Muscle of leg (tissue), 11 donors: ENCODE results near the gene SCNN1B. TPM values are rescaled to one million over a fixed set of nuclear protein-coding genes. Genes with fewer than 3 reads are reported as not detected.

ENCODE experiments used
- DNase-seq: peaks from one replicate; pipeline ENCODE4 v3.0.0; 2013
- H3K27ac ChIP-seq: one replicate; pipeline ENCODE4 v1.5.1; 2013; ENCODE audit warnings: mild to moderate bottlenecking, low read length, control low read depth
- H3K27me3 ChIP-seq: one replicate; pipeline ENCODE4 v1.6.1; 2013; ENCODE audit warnings: low read length; ENCODE audit not compliant: control insufficient read depth, insufficient read depth
- H3K36me3 ChIP-seq: one replicate; pipeline ENCODE4 v1.6.1; 2013; ENCODE audit warnings: low read length; ENCODE audit not compliant: control insufficient read depth, insufficient read depth
- H3K4me1 ChIP-seq: one replicate; pipeline ENCODE4 v1.6.1; 2013; ENCODE audit warnings: low read length; ENCODE audit not compliant: control insufficient read depth, insufficient read depth
- H3K4me3 ChIP-seq: one replicate; pipeline ENCODE4 v1.5.1; 2013; ENCODE audit warnings: low read length, control low read depth
- H3K9me3 ChIP-seq: replicated peaks from 2 replicates; pipeline ENCODE4 v1.6.1; 2013; ENCODE audit warnings: low read depth, low read length; ENCODE audit not compliant: control insufficient read depth
- WGBS: methylation state at CpG from one replicate; pipeline ENCODE4 v1.1.5; 2013; ENCODE audit warnings: missing lambda C conversion rate; ENCODE audit not compliant: insufficient coverage; 5-methylcytosine and 5-hydroxymethylcytosine counted together
- polyA plus RNA-seq, 8 donors: library from polyadenylated mRNA; unstranded; fragments of 120-200 nt; gene quantifications; one replicate each; pipeline versions ENCODE4 v1.2.1 to v1.2.3, GENCODE V29; 2013; ENCODE audit warnings: inconsistent platforms in 1 of 8, low replicate concordance in 1 of 8; ENCODE audit not compliant: insufficient read length in 8 of 8, insufficient read depth in 1 of 8
- total RNA-seq: library from RNA; stranded (reverse); fragments of 120-200 nt; gene quantifications from one replicate; pipeline ENCODE4 v1.2.4, GENCODE V29; 2013

Gene SCNN1B
- total and polyA plus RNA-seq, 9 donors: 0.04 to 0.68 (median 0.16) TPM; not detected in 3

DNA sequence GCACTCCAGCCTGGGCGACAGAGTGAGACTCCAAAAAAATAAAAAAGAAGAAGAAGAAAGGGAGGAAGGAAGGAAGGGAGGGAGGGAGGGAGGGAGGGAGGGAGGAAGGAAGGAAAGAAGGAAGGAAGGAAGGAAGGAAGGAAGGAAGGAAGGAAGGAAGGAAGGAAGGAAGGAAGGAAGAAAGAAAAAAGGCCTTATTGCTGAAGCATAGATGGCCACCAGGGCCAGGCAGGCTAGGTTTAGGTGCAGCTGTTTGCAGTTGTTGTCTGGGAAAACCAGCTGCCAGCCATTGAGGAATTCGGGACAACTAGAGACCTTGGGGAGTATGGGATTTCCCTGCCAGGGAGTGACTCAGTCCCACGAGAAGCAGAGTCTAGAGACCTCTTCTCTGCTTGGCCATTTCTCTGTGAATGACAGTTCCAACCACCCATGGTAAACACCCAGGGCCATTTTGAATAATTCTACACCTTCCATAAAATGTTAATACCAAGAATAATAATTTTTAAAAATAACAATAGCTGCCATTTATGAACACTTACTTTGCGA is 31.0 kb downstream of the SCNN1B start:
- H3K9me3 ChIP-seq: no peaks in the 10 kb centered on the region
- H3K27ac ChIP-seq: no peak overlapping the region
- H3K27me3 ChIP-seq: no peaks in the 10 kb centered on the region
- no peaks in the 10 kb centered on the region for H3K36me3 ChIP-seq
- no peaks in the 10 kb centered on the region for H3K4me1 ChIP-seq
- 52% methylated on average over 3 of the region's 4 CpGs for WGBS
- peak; percentile 16 for DNase-seq
- no peak overlapping the region for H3K4me3 ChIP-seq

DNA sequence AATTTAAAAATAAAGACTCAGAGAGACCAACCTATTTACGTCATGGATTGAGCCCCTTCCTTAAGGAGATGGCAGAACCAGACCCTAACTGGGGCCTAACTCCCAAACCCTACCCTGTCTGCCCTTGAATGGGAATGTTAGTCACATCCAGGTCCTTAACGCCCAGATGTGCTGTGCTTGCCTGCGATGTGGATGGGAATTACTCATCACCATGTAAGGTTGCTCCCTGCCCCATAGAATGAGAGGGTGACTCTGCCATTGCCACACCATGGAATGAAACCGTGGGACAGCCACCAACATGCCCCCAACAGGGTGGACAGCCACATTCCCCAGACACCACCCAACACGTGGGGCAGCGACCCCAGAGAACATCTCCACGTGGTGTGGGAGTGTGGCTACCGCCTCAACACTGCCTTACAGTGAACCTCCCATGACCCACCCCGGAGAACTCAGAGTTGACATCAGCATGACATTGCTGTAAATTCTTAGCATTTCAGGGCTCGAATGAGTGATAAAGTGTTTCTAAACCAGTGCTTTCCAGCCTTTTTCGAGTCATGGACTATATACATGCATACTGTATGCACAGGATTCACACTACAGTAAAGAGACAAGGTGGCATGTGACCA is 31.8 kb downstream of the SCNN1B start:
- no peaks in the 10 kb centered on the region for H3K9me3 ChIP-seq
- H3K4me1 ChIP-seq: no peaks in the 10 kb centered on the region
- H3K36me3 ChIP-seq: no peaks in the 10 kb centered on the region
- H3K27me3 ChIP-seq: no peaks in the 10 kb centered on the region
- H3K4me3 ChIP-seq: no peak overlapping the region
- DNase-seq: no peak
- H3K27ac ChIP-seq: no peak overlapping the region
- WGBS: 90% methylated on average over 8 of the region's 11 CpGs

DNA sequence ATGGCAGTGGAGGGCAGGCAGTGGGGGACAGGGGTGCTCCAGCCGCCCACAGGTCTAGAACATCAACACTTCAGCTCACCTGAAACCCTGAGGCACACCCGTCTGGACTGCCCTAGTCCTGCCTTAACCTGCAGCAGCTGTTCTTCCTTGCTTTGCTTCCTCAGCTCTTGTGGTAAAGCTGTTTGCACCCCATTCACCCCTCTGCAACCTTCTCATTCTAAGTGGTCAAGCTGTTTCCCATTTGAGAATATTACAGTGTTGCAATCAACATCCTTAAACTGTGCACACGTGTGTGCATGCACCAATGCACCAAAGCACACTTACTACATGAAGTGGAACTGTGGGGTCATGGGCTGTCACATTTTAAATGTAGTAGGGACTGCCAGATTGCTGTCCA is 32.4 kb downstream of the SCNN1B start:
- Histone ChIP-seq H3K9me3 (no peaks in the 10 kb centered on the region), H3K4me1 (no peaks in the 10 kb centered on the region)

DNA sequence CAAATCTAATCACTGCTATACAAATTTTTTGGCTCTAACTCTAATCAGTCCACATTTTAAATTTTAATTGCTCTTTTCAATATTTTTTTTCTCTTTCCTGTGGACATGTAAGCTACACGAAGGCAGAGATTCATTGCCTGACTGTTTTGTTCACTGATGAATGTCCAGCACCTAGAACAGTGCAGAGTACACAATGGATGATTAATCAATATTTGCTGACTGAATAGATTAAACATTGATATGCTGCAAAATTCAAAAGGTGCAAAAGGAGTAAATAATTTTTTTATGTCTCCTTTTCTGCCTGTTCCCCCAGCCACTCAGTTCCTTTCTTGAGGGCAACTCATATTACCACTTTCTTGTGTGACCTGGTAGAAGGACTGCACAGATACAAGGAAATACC is 32.8 kb downstream of the SCNN1B start:
- Histone ChIP-seq H3K27me3 (no peaks in the 10 kb centered on the region), H3K4me1 (no peaks in the 10 kb centered on the region), H3K27ac (no peak overlapping the region), H3K4me3 (no peak overlapping the region), H3K36me3 (no peaks in the 10 kb centered on the region), H3K9me3 (no peaks in the 10 kb centered on the region)
- WGBS: no CpG with 5 or more reads among the region's 1 CpG
- no peak for DNase-seq

More for the DNA sequence above, 32.4 kb downstream of the SCNN1B start:
- Histone ChIP-seq H3K27ac (no peak overlapping the region), H3K4me3 (no peak overlapping the region), H3K27me3 (no peaks in the 10 kb centered on the region), H3K36me3 (no peaks in the 10 kb centered on the region)
- DNase-seq: no peak
- WGBS: 61% methylated on average over 2 of the region's 3 CpGs

DNA sequence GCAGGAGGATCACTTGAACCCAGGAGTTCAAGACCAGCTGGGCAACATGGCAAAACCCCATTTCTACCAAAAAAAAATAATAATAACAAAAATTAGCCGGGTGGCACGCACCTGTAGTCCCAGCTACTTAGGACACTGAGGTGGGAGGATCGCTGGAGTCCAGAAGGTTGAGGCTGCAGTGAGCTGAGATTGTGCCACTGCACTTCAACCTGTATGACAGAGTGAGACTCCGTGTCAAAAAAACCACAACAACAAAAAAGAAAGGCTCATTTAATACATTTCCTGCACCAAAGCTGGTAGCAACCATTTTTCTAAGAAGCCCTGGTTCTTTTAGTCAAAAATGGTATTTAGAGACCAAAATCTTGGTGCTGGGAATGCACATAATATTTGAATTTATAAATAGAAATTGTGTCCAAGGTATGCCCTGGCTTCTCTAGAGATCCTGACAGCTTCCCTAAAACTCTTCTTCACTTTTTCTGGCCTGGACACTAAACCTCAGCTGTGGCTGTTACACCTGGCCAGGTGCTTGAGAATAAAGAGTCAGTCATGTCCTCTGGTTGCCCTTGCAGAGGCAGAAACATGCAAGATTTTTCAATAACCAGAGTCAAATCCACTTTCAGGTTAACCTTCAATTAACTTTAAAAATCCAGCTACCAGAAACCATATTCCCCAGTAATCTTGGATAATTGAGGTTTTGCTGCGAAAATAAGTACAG is 35.9 kb downstream of the SCNN1B start:
- Histone ChIP-seq H3K27ac (no peak overlapping the region), H3K4me1 (no peaks in the 10 kb centered on the region), H3K9me3 (no peaks in the 10 kb centered on the region), H3K4me3 (no peak overlapping the region), H3K27me3 (no peaks in the 10 kb centered on the region), H3K36me3 (no peaks in the 10 kb centered on the region)
- no CpG with 5 or more reads among the region's 5 CpGs for WGBS
- DNase-seq: no peak

DNA sequence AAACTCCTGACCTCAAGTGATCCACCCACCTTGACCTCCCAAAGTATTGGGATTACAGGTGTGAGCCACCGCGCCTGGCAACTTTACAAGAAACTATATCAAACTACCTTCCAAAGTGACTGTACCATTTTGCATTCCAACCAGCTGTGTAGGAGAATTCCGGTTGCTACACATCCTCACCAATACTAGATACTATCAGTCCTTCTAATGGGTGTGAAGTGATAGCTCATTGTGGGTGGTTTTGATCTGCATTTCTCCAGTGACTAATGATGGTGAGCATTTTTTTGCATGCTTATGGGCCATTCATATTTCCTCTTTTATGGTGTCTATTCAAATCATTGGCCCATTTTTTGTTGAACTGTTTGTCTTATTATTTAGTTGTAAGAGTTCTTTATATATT is 37.7 kb downstream of the SCNN1B start:
- H3K4me1 ChIP-seq: no peaks in the 10 kb centered on the region
- no CpG with 5 or more reads among the region's 3 CpGs for WGBS
- no peaks in the 10 kb centered on the region for H3K36me3 ChIP-seq
- H3K27me3 ChIP-seq: no peaks in the 10 kb centered on the region
- DNase-seq: no peak
- no peaks in the 10 kb centered on the region for H3K9me3 ChIP-seq
- no peak overlapping the region for H3K4me3 ChIP-seq
- H3K27ac ChIP-seq: no peak overlapping the region

DNA sequence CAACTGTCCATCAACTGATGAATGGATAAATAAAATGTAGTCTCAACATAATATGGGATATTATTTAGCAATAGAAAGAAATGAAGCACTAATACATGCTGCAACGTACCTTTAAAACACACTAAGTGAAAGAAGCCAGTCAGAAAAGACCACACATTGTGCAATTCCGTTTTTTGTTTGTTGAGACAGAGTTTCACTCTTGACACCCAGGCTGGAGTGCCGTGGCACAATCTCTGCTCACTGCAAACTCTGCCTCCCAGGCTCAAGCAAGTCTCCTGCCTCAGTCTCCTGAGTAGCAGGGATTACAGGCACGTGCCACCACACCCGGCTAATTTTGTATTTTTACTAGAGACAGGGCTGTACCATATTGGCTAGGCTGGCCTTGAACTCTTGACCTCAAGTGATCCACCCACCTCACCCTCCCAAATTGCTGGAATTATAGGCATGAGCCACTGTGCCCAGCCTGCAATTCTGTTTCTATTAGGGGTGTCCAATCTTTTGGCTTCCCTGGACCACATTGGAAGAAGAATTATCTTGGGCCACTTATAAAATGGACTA is 40.1 kb downstream of the SCNN1B start:
- Histone ChIP-seq H3K9me3 (no peaks in the 10 kb centered on the region), H3K36me3 (no peaks in the 10 kb centered on the region), H3K27me3 (no peaks in the 10 kb centered on the region), H3K4me3 (no peak overlapping the region), H3K27ac (no peak overlapping the region), H3K4me1 (no peaks in the 10 kb centered on the region)
- WGBS: 64% methylated on average over 3 of the region's 5 CpGs
- no peak for DNase-seq

DNA sequence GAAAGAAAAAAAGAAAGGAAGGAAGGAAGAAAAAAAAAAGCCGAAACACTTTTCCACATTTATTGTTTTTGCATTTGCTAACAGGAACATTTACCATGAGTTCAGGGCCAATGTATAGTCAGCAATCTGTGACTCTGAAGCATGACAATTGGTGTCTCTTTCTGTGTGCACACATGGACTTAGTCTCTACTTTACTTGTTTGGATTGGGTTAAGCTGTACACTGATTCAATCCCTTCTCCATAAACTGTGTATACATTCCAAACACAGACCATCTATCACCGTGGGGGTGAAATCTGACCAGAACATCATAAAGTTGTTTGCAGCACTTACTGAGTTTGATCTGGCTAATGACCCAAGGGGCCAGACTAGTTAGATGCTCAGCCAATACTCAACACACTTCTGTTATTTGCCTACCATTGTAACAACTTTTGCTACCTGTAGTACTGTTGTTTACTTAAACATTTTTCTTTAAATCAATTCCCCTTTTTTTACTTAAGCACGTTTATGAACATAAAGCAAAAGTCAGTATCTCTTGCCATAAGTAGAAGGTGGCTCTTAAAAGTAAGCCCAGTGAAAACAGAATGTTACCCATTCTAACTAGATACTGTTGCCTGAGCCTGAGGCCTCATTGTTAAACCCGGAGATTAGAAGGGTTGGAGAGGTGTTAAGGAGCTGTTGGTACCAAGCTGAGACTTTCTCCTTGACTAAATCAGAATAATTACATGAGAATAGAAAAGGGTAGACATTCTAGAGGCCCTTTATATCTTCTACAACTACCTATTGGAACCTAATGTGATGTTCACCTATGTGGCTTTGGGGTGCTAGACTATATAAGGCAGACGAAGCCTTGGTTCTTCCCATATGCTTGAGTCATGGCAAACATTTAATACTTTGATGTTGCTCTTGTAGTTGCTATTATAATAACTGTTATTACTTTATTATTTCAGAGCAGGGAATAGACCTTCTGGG is 41.8 kb downstream of the SCNN1B start:
- 60% methylated on average over 1 of the region's 5 CpGs for WGBS
- Histone ChIP-seq H3K9me3 (no peaks in the 10 kb centered on the region), H3K27me3 (no peaks in the 10 kb centered on the region), H3K36me3 (no peaks in the 10 kb centered on the region), H3K4me3 (no peak overlapping the region), H3K27ac (no peak overlapping the region), H3K4me1 (no peaks in the 10 kb centered on the region)
- DNase-seq: no peak

DNA sequence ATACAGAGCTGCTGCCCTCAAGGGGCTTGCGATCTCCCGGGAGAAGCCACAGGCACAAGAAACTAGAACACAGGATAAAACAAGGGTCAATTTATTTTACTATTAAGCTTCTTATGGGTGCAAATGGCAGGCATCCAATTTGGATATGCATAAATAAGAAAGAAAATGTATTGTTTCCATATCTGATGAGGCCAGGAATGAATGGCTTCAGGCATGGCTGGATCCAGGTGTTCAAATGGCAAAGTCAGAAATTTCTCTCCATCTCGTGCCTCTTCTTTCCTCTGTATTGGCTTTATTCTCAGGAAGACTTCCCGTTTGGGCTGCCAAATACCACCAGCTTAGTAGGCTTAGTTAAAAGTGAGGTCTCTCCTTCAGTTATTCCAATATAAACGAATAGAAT is 43.1 kb downstream of the SCNN1B start:
- Histone ChIP-seq H3K4me3 (no peak overlapping the region), H3K36me3 (no peaks in the 10 kb centered on the region), H3K27me3 (no peaks in the 10 kb centered on the region), H3K9me3 (no peaks in the 10 kb centered on the region), H3K4me1 (no peaks in the 10 kb centered on the region), H3K27ac (no peak overlapping the region)
- no peak for DNase-seq
- WGBS: no CpG with 5 or more reads among the region's 5 CpGs
